Endothelial cell of hepatic sinusoid (primary cell): ENCODE data around the gene COPE.
"Not testable (repeated sequence)": the region's sequence is repeated elsewhere in the genome, so short reads cannot be mapped to it uniquely, and the experiment has no call there.

Source experiments
- in situ Hi-C: cut with HindIII; loops from 2 replicates; pipeline ENCODE4 v1.10.0; 2017; ENCODE audit warnings: low sequenced_read_pairs

COPE gene

DNA sequence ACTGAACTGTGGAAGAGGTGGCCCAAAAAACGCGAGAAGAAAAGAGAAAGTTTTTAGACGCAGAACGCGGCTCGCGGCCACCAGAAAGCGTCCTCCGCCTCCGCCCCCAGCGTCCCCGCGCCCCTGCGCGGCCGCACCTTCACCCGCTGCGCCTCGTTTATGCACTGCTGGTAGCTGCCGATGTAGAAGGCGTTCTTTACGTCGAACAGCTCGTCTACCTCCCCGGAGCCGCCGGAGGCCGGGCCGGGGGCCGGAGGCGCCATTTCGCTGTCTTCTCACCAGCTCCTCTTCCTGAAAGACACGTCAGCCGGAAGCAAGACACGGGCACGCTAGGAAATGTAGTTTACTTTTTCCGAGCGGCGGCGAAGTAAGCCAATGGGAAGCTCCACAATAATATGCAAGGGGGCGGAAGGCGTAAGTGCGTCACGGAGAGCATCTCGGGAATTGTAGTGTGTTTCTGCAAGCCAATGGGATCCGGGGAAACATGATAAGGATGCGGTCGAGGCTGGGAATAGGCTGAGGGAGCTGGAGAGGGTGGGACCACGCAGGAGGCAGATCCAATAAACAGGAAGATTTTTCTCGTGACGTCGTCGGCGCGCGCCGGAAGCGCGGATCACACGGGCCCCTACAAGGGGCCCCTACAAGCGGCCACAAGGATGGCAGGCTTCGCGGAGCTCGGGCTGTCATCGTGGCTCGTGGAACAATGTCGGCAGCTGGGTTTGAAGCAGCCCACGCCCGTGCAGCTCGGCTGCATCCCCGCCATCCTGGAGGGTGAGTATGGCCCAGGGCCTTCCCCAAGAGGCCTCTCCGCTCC, at the start of gene COPE, which contains the start of gene DDX49:
Gene COPE (minus strand): TSS at position 302 of the 814 bp plus-strand sequence. CDS start 39 bp downstream, at position 263.
Gene DDX49 (plus strand): TSS at position 630 of the 814 bp plus-strand sequence. CDS start 27 bp downstream, at position 657.
- in situ Hi-C loops, result no loop called here

DNA sequence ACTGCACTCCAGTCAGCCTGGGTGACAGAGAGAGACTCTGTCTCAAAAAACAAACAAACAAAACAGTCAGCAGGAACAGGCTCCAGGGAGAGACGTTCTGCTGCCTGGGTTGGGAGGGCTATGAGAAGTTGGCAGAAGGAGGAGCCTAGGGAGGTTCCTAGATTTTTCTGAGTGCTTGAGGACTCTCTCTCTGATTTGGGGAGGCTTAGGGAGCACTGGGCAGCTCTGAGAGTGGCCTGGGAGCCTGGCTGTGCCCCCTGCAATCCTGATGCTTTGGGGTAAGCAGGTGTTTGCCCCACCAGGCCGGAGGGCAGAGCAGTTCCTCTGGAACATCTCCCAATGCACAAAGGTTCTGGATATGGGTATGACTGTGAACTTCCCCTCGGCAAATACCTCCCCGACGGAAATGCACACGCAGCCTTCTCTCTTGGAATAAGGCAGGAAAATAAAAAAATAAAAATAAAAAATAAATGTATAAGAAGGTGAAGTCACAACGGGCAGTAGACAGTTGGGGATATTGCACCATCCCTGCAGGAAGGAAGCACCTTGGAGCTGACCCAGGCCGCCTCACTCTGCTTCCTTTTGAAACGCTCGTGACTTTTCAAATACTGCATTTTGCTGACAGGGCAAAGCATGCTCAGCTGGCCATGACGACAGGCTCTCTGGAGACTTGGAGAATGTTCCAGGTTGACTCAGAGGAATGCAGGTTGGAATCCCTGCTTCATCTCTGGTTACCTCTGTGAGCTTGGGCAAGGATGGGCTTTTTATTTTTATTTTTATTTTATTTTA, 48.4 kb upstream of the COPE start:
- in situ Hi-C loops, result no loop called here

DNA sequence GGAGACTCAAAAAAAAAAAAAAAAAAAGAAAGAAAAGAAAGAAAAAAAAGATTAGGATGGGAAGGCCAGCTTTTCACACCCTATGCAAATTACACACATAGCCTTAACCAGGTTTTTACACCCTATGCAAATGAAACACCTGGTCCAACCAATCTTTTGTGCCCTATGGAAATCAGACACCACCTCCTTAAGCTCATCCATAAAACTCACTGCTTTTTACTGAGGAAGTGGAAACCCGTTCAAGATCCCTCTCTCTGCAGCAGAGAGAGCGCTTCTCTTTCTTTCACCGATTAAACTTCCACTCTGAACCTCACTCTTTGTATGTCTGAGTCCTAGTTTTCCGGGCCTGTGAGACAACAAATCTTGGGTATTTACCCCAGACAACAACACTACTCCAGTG, 47.1 kb upstream of the COPE start:
- in situ Hi-C loops, result no loop called here

DNA sequence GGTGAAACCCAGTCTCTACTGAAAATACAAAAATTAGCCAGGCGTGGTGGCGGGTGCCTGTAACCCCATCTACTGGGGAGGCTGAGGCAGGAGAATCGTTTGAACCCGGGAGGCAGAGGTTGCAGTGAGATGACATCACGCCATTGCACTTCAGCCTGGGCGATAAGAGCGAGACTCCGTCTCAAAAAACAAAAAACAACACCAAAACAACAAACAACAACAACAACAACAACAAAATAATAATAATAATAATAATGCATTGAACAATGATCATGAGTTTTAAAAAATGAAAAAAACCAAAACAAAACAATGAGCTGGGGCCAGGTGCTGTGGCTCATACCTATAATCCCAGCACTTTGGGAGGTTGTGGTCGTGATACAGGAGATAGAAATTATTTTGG, 44.9 kb upstream of the COPE start:
- in situ Hi-C loops, result no loop called here

DNA sequence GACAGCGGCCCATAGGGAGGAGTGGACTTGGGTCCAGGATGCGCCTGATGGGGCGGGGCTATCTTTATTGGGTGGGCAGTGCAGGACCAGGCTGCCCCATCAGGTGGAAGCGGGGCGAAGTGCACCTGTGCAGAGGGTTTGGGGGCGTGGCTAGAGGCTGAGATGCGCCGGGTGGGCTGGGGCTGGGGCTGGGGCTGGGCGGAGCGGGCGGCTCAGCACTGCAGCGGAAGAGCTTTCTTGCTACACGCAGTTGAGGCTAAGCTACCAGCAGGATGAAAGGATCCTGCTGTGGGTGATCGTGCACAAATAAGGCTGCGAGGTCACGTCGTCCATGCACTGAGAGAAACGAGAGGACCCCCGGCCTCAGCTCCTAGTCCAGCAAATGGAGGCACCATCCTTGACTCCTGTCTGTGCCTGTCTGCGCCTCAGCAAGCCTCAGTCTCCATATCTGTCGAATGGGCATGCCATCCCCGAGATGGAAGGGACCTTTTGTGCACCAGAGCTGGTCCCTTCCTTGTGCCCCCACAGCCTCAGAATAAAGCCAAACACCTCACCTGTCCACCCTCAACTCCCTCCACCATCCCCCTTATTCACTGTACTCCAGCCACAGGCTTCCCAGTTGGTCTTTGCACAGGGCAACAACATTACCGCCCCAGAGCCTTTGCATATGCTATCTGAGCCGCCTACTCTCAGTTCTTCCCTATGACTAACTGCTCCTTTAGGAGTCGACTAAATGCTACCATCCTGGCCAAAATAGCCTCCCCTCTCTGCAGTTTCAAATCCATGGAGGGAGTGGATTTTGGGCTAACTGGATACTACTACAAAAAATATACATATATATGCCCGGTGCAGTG, 42.8 kb upstream of the COPE start:
- in situ Hi-C loops, result no loop called here

DNA sequence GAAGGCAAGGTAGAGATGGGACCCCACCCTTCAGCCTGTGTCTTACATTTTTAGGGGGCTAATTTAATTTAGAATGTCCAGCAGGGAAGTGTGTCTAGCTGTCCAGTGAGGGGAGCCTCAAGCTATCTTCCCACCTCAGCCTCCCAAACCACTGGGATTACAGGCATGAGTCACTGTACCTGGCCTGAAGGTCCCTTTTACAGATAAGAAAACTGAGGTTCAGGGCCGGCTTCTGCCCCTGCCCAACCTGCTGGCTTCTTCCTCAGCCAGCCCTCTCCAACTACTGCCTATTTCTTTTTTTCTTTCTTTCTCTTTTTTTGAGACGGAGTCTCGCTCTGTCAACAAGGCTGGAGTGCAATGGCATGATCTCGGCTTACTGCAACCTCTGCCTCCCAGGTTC, 41.2 kb upstream of the COPE start:
- in situ Hi-C loops, result no loop called here

DNA sequence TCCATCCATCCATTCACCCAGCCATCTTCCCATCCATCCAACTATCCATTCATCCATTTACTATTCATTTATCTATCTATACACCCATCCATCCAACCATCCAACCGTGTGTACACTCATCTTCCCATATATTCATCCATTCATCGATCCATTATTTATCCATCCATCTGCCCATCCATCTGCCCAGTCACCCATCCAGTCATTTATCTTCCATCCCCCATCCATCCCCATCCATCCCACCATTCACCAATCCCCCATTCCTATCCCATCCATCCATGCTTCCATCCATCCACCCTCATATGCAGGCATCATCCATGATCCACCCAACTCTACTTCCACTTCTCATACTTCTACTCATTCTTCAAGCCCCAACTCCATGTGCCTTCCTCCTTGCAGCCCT, 35.9 kb upstream of the COPE start:
- in situ Hi-C loops, result loop anchor here (5.0 kb wide), 2 partner anchors 87 to 198 kb away; no protein-coding TSS in a partner anchor

DNA sequence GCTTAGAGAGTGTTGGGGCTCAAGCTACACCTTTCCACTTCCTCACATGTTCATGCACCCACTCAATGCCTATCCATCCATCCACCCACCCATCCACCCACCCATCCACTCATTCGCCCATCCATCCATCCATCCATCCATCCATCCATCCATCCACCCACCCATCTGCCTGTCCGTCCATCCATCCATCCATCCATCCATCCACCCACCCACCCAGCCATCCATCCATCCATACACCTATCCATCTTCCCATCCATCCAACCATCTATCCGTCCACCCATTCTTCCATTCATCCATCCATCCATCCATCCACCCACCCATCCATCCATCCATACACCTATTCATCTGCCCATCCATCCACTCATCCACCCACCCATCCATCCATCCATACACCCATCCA, 34.9 kb upstream of the COPE start:
- in situ Hi-C loops, result no loop called here

DNA sequence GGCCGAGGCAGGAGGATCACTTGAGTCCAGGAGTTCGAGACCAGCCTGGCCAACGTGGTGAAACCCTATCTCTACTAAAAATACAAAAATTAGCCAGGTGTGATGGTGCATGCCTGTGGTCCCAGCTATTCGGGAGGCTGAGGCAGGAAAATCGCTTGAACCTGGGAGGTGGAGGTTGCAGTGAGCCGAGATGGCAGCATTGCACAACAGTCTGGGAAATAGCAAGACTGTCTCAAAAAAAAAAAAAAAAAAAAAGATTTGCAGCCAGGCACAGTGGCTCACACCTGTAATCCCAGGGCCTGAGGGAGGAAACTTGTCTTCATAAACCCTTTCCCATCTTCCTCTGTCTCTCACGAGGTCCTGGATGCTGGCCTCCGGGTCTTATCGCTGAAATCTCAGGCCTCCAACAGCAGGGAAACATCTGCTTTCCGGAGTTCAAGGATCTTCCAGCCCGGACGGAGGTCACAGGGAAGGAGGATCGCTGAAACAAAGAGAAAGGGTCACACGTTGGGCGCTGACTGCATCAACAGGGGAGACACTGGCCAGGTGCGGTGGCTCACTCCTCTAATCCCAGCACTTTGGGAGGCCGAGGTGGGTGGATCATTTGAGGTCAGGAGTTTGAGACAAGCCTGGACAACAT, 33.3 kb upstream of the COPE start:
- in situ Hi-C loops, result not testable (repeated sequence)

DNA sequence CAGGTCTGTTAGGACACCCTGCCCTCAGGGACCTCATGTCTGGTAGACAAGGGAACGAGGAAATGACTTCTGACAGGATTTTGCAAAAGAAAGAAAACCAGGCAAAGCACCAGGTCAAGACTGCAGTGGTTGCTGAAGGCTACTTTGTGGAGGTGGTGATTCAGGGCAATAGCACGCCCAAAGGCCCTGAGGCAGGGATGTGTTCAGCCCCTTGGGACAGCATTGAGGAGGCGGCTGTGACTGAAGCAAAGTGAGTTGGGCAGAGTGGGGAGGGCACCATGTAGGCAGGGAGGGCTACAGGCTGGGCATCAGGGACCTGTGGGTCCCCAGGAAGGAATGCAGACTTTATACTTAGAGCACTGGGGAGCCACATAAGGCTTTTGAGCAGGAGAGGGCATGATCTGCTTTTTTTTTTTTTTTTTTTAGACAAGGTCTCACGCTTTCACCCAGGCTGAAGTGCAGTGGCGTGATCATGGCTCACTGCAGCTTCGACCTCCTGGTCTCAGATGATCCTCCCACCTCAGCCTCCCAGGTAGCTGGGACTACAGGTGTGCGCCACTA, 32.6 kb upstream of the COPE start:
- in situ Hi-C loops, result no loop called here

DNA sequence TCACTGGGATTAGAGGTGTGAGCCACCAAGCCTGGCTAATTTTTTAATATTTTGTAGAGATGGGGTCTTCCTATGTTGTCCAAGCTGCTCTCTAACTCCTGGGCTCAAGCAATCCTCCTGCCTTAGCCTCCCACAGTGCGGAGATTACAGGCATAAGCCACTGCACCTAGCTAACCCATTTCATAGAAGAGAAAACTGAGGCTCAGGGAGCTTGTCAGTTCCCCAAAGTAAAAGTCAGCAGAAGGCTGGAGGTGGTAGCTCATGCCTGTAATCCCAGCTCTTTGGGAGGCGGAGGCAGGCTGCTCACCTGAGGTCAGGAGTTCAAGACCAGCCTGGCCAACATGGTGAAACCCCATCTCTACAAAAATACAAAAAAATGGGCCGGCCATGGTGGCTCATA, 30.7 kb upstream of the COPE start:
- in situ Hi-C loops, result no loop called here

DNA sequence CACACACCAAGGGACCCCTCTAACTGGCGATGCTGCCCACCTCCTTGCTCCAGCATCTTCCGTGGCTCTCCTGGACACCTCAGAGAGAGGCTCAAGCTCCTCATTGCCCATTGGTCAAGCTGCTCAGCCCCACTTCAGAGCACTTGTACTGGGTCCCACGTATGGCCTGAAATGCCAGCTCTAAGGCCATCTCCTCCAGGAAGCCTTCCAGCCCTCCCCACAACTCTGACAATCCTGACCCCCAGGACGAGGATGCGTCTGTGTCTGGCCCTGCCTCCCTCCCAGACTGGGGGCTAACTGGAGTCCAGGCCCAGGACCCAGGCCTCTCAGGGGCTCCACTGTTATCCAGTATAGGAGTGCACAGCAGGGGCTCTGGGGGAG, 29.8 kb upstream of the COPE start:
- in situ Hi-C loops, result no loop called here

DNA sequence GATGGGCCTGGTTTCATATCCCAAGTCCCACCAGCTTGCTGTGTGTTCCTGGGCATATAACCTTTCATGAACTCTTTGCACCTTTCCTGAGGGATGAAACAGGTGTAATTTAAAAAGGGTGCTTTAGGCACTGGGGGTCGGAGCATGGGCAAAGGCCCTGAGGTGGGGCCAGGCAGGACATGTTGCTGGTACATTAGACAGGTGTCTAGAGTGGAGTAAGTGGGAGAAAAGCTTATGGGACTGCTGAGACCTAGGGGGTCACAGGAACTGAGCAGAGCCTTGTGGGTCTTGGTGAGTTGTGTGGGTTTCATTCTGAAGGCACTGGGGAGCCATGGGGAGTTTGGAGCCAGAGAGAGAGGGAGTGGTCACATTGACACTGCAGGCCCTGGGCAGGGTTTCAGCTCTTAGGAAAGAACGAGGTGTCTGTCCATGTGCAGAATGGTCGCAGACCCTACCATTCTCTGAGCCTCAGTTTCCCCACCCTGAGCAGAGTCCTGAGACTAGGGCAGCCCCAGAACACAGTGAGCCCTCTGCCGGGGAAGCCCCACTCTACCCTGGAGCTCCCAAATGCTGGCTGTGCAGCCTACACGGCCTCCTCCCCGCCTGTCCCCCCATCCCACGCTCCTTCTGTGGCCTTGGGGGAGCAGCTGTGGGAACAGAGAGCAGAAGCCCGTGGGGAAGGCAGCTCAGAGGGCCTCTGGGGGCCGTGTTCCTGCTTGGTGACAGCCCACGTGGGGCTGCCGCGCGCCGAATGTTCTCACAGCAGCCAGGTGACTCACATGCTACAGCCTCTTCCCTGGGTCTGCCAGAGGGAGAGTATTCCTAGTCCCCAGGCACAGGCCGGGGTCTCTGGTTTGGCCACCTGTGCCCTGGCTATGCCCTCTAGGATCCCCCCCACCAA, 29.1 kb upstream of the COPE start:
- in situ Hi-C loops, result no loop called here

DNA sequence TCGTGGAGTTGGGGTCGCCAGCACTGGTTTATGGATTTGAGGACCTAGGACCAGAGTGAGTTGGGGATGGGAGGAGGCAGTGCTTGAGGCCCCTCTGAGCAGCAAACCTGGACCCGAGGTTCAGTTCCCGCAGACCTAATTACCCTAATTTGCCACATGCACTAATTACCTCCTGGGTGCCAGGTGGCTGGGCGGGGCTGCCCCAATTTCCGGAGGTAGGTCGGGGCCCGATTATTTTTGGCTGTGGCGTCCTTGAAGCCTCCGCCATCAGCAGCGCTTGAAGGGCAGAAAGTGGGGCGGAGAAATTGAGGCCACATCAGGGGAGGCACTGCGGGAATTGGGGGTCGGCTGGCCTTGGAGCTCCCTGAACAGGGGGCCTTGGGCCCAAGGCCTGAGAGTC, 27.7 kb upstream of the COPE start:
- in situ Hi-C loops, result no loop called here

DNA sequence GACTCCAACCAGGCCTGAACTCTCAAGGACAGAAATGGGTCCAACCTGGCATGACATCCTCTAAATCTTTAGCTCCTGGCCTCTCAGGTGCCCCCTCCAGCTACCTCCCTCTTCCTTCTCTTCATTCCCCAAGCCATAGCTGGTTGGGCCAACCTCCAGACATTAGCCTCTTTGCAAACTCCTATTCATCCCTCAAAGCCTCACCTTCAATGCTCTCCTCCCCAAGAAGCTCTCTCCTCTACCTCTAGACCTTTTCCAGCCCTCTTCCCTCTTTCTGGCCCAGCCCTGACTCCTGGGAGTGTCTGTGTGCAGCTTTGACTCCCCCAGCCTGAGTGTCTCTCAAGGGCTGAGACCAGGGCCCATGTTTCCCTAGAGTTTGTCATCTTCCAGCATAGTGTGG, 27.1 kb upstream of the COPE start:
- in situ Hi-C loops, result no loop called here

DNA sequence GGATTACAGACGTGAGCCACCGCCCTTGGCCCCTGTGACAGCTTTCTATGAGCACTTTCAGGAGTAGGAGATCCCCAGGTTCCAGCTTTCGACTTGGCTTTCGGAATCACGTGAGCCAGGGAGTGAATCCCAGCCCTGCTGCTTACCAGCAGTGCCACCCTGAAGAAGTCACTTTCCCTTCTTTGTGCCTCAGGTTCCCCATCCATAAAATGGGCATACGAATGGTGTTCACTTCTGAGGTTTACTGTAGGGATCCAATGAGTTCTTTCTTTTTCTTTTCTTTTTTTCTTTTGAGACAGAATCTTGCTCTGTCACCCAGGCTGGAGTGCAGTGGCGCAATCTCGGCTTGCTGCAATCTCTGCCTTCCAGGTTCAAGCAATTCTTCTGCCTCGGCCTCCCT, 26.1 kb upstream of the COPE start:
- in situ Hi-C loops, result no loop called here

DNA sequence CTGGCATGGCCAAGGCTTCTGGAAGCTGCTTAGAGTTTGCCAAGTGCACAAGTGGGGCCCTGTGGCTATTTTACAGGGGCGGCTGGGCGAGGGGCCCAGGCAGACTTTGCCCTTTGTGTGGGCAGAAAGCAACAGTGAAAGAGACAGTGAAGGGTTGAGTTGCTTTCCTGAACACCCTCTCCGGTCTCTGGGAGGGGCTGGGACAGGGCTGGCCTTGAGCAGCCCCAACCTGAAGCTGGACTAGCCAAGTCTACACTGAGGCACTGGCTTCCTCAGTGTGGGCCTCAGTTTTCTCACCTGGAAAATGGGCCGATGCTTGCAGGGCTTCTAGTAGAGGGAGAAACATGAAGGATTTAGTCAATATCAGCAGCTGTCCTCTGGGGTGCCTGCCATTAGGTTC, 24.3 kb upstream of the COPE start:
- in situ Hi-C loops, result no loop called here

DNA sequence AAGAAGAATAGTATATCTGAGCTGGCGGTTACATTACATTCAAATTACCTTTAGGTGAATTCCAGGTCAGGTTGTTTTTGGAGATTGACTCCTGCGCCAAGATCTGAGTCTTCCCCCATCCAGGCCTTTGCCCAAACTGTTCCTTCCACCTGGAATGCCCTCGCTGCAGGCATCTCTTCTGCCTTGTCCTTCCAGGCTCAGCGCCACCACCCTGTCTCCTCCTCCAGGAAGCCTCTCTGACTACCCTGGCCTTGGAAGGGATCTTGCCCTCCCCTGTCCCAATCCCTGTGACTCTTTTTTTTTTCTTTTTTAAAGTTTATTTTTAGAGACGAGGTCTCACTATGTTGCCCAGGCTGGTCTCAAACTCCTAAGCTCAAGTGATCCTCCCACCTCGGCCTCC, 23.5 kb upstream of the COPE start:
- in situ Hi-C loops, result no loop called here

DNA sequence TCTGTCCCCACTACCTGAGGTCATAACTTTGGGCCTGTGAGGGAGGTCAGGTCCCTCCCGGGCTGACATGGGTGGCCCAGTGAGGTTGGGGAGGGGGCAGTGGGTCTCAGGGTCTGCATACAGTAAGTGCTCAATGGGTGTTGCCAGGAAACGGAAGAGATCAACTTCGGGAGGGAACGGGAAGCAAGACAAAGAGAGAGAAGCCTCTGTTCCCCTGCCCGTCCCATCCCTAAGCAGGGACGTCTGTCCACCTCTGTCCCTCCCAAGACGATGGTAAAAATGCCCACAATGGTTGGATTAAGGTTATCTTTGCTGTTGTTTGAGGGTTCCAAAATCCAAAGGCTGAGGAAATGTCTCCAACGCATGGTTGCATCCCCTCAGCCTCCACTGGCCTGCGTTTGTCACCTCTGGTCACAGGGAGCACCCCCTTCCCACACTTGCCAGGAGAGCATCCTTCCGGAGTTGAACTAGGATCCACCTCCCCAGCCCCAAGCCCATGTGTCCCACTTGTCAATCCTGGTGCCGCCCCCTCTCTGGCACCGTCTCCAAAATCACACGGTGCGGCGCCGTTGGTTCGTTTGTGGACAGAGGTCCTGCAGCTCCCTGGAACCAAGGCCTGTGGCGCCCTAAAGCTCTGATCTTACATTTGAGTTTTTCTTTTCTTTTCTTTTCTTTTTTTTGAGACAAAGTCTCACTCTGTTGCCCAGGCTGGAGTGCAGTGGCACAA, 22.6 kb upstream of the COPE start:
- in situ Hi-C loops, result no loop called here
